IMR-90 (cell line): ENCODE data around the gene ANKRD2. TPM values are rescaled to one million over a fixed set of nuclear protein-coding genes. Genes with fewer than 3 reads are reported as not detected.
"Not testable (repeated sequence)": the region's sequence is repeated elsewhere in the genome, so short reads cannot be mapped to it uniquely, and the experiment has no call there.

ENCODE experiments used
- ATAC-seq: fragments of 200-7000 bp; cut with Tn5 transposase; 2 replicates; pipeline ENCODE4 v1.9.1; 2020; ENCODE audit warnings: low read depth, mild to moderate bottlenecking, moderate library complexity
- BruUV-seq: library from RNA; stranded (reverse); fragments of 400-500 nt; replicated peaks from 2 replicates; lab custom pipeline; 2021; lab: Mats Ljungman, UMichigan
- CTCF ChIA-PET: fragments of 300-600 bp; formaldehyde crosslinking; extraction: SDS; loops from one replicate; lab custom pipeline; 2021; ENCODE audit warnings: antibody characterized with exemption; lab: Yijun Ruan, JAX
- POLR2A ChIA-PET: fragments of 300-600 bp; sonication (Branson Sonifier 250); formaldehyde crosslinking; loops from one replicate; lab custom pipeline; 2022; ENCODE audit warnings: antibody characterized with exemption; ENCODE audit not compliant: unreplicated experiment; lab: Charles Lee
- DNase-seq: peaks from one replicate; pipeline ENCODE4 v3.0.0; 2013
- H2AFZ ChIP-seq: replicated peaks from 2 replicates; pipeline ENCODE3; 2013; ENCODE audit warnings: low read length, mild to moderate bottlenecking; ENCODE audit not compliant: poor library complexity
- H2AK5ac ChIP-seq: 2 replicates; pipeline ENCODE4 v1.6.1; 2013; ENCODE audit warnings: low read depth, low read length, inconsistent platforms
- H2AK9ac ChIP-seq: replicated peaks from 2 replicates; pipeline ENCODE3; 2013; ENCODE audit warnings: mild to moderate bottlenecking, low read depth, low read length, moderate library complexity; ENCODE audit not compliant: poor library complexity
- H2BK120ac ChIP-seq: 2 replicates; pipeline ENCODE4 v1.6.1; 2013; ENCODE audit warnings: low read depth, low read length, inconsistent platforms
- H2BK15ac ChIP-seq: 3 replicates; pipeline ENCODE4 v1.6.1; 2013; ENCODE audit warnings: low read depth, low read length, inconsistent platforms
- H2BK20ac ChIP-seq: 2 replicates; pipeline ENCODE4 v1.6.1; 2013; ENCODE audit warnings: low read depth, mild to moderate bottlenecking, inconsistent platforms, low read length, moderate library complexity
- H2BK5ac ChIP-seq: 2 replicates; pipeline ENCODE4 v1.6.1; 2013; ENCODE audit warnings: mild to moderate bottlenecking, low read depth, low read length, inconsistent platforms; ENCODE audit not compliant: poor library complexity, severe bottlenecking
- H3K14ac ChIP-seq: replicated peaks from 2 replicates; pipeline ENCODE4 v1.6.1; 2013; ENCODE audit warnings: low read depth, low read length, inconsistent platforms
- H3K18ac ChIP-seq: 2 replicates; pipeline ENCODE4 v1.6.1; 2013; ENCODE audit warnings: low read depth, low read length, control low read depth
- H3K23ac ChIP-seq: 2 replicates; pipeline ENCODE4 v1.6.1; 2013; ENCODE audit warnings: low read depth, low read length, inconsistent platforms
- H3K27ac ChIP-seq: 2 replicates; pipeline ENCODE4 v1.5.1; 2013; ENCODE audit warnings: mild to moderate bottlenecking, control low read depth, low read length; ENCODE audit not compliant: insufficient read depth
- H3K27me3 ChIP-seq: 2 replicates; pipeline ENCODE4 v1.6.1; 2013; ENCODE audit warnings: low read length; ENCODE audit not compliant: control insufficient read depth, insufficient read depth
- H3K36me3 ChIP-seq: 2 replicates; pipeline ENCODE4 v1.6.1; 2013; ENCODE audit warnings: low read length, mixed read lengths; ENCODE audit not compliant: control insufficient read depth, insufficient read depth
- H3K4ac ChIP-seq: 2 replicates; pipeline ENCODE4 v1.6.1; 2013; ENCODE audit warnings: low read depth, low read length, inconsistent platforms
- H3K4me1 ChIP-seq: 2 replicates; pipeline ENCODE4 v1.6.1; 2013; ENCODE audit warnings: low read length, mixed read lengths; ENCODE audit not compliant: control insufficient read depth, insufficient read depth
- H3K4me2 ChIP-seq: 2 replicates; pipeline ENCODE4 v1.6.1; 2013; ENCODE audit warnings: low read depth, mild to moderate bottlenecking, control low read depth, low read length, moderate library complexity
- H3K4me3 ChIP-seq: 2 replicates; pipeline ENCODE4 v1.5.1; 2013; ENCODE audit warnings: low read depth, mild to moderate bottlenecking, control low read depth, low read length, moderate library complexity; ENCODE audit not compliant: insufficient read depth
- H3K56ac ChIP-seq: 2 replicates; pipeline ENCODE4 v1.6.1; 2013; ENCODE audit warnings: low read length, inconsistent platforms; ENCODE audit not compliant: insufficient read depth; ENCODE audit errors: extremely low read depth
- H3K79me1 ChIP-seq, 2 experiments: 2 replicates each; pipeline ENCODE4 v1.6.1; 2013; ENCODE audit warnings: low read length in 2 of 2, inconsistent platforms in 1 of 2, low read depth in 1 of 2
- H3K9ac ChIP-seq: 2 replicates; pipeline ENCODE4 v1.6.1; 2013; ENCODE audit warnings: low read depth, low read length, control low read depth
- H3K9me1 ChIP-seq: 2 replicates; pipeline ENCODE4 v1.6.1; 2013; ENCODE audit warnings: low read length, inconsistent platforms; ENCODE audit not compliant: insufficient read depth
- H3K9me3 ChIP-seq: 2 replicates; pipeline ENCODE4 v1.6.1; 2013; ENCODE audit warnings: low read length; ENCODE audit not compliant: control insufficient read depth, insufficient read depth
- H4K20me1 ChIP-seq: 2 replicates; pipeline ENCODE4 v1.6.1; 2013; ENCODE audit warnings: low read length, inconsistent platforms; ENCODE audit not compliant: insufficient read depth
- H4K5ac ChIP-seq: 2 replicates; pipeline ENCODE4 v1.6.1; 2013; ENCODE audit warnings: mild to moderate bottlenecking, low read depth, low read length, control low read depth
- H4K8ac ChIP-seq, 2 experiments: 2 replicates each; pipeline ENCODE4 v1.6.1; 2013; ENCODE audit warnings: low read depth in 2 of 2, low read length in 2 of 2, control low read depth in 1 of 2, inconsistent platforms in 1 of 2
- H4K91ac ChIP-seq: 2 replicates; pipeline ENCODE4 v1.6.1; 2013; ENCODE audit warnings: low read depth, low read length, inconsistent platforms; ENCODE audit not compliant: insufficient read depth
- WGBS, 2 experiments: methylation state at CpG; one replicate each; pipeline versions ENCODE4 v1.1.5 to v1.1.7; 2013; ENCODE audit warnings: missing lambda C conversion rate in 2 of 2; ENCODE audit not compliant: insufficient read length in 1 of 2; ENCODE audit errors: extremely low coverage in 2 of 2; 5-methylcytosine and 5-hydroxymethylcytosine counted together
- dilution Hi-C: fragments of 300-500 bp; cut with HindIII; formaldehyde crosslinking; loops from one replicate; pipeline ENCODE4 v1.14.3; 2018; ENCODE audit warnings: low sequenced_read_pairs; ENCODE audit not compliant: unreplicated experiment
- in situ Hi-C: fragments of 300-500 bp; cut with MboI; formaldehyde crosslinking; loops from 3 replicates; pipeline ENCODE4 v1.14.3; 2019; ENCODE audit warnings: low sequenced_read_pairs, inconsistent platforms, mixed read lengths
- intact Hi-C: fragments of 100-400 bp; cut with micrococcal nuclease; formaldehyde crosslinking; loops from 2 replicates; pipeline ENCODE4 v1.10.0; 2022
- polyA plus RNA-seq, 3 experiments: library from polyadenylated mRNA; depleted of rRNA; stranded (reverse); fragments of >200 nt; gene quantifications; 2 replicates each; pipeline ENCODE4 v1.2.3, GENCODE V29; 2012; ENCODE audit warnings: low replicate concordance in 1 of 3
- total RNA-seq: library from RNA; depleted of rRNA; stranded (reverse); fragments of >200 nt; gene quantifications from 2 replicates; pipeline ENCODE4 v1.2.3, GENCODE V29; 2012

Gene ANKRD2
- total and polyA plus RNA-seq, 2 of the 4 experiments (the other 2 are of a cell fraction), result 0.36 to 0.65 TPM

- H3K79me1 ChIP-seq, result peaks cover 4 to 27% of the 10 kb centered on the region in 2 experiments; a peak in 2 of 4 replicates
- intact Hi-C loops, H2BK120ac ChIP-seq, H3K4me2 ChIP-seq, H3K27me3 ChIP-seq, dilution Hi-C loops, H2BK20ac ChIP-seq, H2AFZ ChIP-seq, H2BK15ac ChIP-seq, H3K9me3 ChIP-seq, BruUV-seq, H3K9ac ChIP-seq, H4K91ac ChIP-seq, H3K18ac ChIP-seq, H3K4me3 ChIP-seq, H2AK9ac ChIP-seq, H4K8ac ChIP-seq, H3K4me1 ChIP-seq, H3K23ac ChIP-seq, H2BK5ac ChIP-seq, H3K9me1 ChIP-seq, H3K56ac ChIP-seq, H3K14ac ChIP-seq, H3K27ac ChIP-seq, CTCF ChIA-PET, H3K36me3 ChIP-seq, POLR2A ChIA-PET, DNase-seq, H4K5ac ChIP-seq, ATAC-seq, H2AK5ac ChIP-seq, H3K4ac ChIP-seq, in situ Hi-C loops, H4K20me1 ChIP-seq: not testable (repeated sequence)
- WGBS, 2 experiments, result no CpG with 5 or more reads among the region's 10 CpGs
These were observed 17.0 kb upstream of the ANKRD2 start for GRCh38 chr10:97555541-97555940.

- H3K4me3 ChIP-seq, H3K18ac ChIP-seq, H3K36me3 ChIP-seq, H4K8ac ChIP-seq, H3K14ac ChIP-seq, H3K9me1 ChIP-seq, H3K56ac ChIP-seq, H2BK20ac ChIP-seq, H3K23ac ChIP-seq, H2AK9ac ChIP-seq, H3K4me1 ChIP-seq, POLR2A ChIA-PET, H3K27ac ChIP-seq, BruUV-seq, DNase-seq, H3K27me3 ChIP-seq, dilution Hi-C loops, H2AK5ac ChIP-seq, H4K91ac ChIP-seq, H3K9me3 ChIP-seq, H2BK120ac ChIP-seq, H2BK15ac ChIP-seq, H3K9ac ChIP-seq, ATAC-seq, H2BK5ac ChIP-seq, H4K20me1 ChIP-seq, H3K4ac ChIP-seq, H2AFZ ChIP-seq, H3K4me2 ChIP-seq, H4K5ac ChIP-seq, in situ Hi-C loops, intact Hi-C loops: not testable (repeated sequence)
- WGBS, 2 experiments, result 91% methylated on average over 9 of the region's 17 CpGs; no CpG with 5 or more reads in 1 of the 2 experiments
- H3K79me1 ChIP-seq, result peaks cover 8 to 18% of the 10 kb centered on the region in 2 experiments; a peak in 2 of 4 replicates
- CTCF ChIA-PET, result interaction anchor here (0.7 kb wide), 1 partner anchor 8 kb away, joined by 3 read pairs; no protein-coding TSS in a partner anchor
These were observed 11.7 kb upstream of the ANKRD2 start for GRCh38 chr10:97560731-97561381.
